HG02763 (cell line): Measurements from ENCODE around the gene KMT2A.
A peak's percentile ranks its signal among the peaks of the same experiment; 100 is the strongest.
"Not testable (repeated sequence)": the region's sequence is repeated elsewhere in the genome, so short reads cannot be mapped to it uniquely, and the experiment has no call there.

Source experiments
- ATAC-seq: cut with Tn5 transposase; IDR thresholded peaks from one replicate; pipeline ENCODE4 v1.9.1; 2021; ENCODE audit warnings: mild to moderate bottlenecking, moderate library complexity; ENCODE audit not compliant: unreplicated experiment

The KMT2A gene

DNA sequence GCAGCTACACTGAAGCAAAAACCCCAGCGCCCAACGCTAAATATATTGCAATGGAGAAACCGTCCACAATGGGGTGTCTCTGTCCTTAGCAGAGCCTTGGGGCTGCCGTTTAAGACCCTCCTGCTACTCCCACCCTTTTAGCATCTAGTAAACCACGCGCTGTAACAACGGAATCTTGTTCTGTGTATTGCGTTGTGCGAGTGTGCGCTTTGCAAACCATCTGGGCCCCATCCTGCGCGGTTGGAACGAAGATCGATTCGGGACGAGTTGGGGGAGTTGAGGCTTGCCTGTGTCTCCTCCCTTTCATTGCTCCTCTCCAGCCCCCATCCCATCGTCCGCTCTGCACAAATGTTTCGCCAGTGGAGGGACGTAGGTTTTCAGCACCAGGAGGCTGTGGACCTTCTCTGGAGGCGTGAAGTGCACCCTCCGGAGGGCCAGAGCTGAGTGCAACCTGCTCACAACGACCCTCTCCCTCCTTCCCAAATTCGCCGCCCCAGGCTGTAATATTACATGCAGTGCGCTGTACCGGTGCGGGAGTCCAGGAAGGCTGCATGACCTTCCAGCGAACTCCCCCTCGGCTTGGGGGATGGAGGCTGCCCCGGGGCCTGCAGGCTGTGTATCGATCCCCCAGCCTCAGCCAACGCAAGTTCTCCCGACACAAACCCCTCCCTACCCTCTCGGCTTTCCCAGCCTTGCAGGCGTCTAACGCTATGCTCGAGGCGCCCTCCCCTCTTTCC, 1.6 kb upstream of the KMT2A start:
- ATAC-seq = no peak

DNA sequence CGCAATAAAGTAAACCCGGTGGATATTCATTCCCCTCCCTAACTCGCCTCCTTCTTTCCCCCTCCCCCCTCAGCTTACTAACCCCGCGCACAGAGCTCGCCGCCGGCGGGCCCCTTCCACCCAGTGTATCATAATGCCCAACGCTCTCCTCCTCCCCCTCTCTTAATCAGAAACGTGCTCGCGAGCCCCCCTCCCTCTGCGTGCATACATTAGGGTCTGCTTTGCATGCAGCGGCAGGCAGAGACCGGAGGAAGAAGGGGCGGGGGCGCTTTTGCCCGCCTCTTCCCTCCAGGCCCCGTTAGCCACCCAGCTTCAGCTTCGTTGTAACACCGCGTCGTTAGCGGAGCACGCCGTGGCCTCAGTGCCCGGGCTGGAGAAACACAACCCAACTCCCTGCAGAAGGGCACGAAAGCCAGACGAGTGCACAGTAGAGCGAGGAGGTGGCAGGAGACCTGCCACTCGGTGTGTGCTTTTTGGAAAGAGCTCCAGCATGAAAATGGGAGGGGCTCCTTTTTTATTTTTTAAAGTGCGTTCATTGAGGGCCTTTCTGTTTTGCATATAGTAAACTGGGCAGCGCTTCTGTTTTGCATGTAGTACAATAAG, 901 bp upstream of the KMT2A start:
- ATAC-seq = peak; percentile 26

DNA sequence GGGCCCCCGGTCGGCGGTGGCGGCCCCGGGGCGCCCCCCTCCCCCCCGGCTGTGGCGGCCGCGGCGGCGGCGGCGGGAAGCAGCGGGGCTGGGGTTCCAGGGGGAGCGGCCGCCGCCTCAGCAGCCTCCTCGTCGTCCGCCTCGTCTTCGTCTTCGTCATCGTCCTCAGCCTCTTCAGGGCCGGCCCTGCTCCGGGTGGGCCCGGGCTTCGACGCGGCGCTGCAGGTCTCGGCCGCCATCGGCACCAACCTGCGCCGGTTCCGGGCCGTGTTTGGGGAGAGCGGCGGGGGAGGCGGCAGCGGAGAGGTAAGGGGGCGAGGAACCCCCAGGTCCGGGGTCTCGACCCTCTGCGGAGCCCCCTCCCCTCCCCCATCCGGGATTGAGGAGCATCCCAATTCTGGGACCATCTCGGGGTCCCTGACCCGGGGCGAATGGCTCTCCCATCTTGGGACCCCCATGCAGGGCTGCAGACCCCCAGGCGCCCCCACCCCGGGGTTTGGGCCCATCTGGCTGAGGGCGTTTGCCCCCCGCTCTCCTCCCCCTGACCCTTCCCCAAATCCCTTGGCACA, 431 bp downstream of the KMT2A start:
- ATAC-seq = peak; percentile 24

DNA sequence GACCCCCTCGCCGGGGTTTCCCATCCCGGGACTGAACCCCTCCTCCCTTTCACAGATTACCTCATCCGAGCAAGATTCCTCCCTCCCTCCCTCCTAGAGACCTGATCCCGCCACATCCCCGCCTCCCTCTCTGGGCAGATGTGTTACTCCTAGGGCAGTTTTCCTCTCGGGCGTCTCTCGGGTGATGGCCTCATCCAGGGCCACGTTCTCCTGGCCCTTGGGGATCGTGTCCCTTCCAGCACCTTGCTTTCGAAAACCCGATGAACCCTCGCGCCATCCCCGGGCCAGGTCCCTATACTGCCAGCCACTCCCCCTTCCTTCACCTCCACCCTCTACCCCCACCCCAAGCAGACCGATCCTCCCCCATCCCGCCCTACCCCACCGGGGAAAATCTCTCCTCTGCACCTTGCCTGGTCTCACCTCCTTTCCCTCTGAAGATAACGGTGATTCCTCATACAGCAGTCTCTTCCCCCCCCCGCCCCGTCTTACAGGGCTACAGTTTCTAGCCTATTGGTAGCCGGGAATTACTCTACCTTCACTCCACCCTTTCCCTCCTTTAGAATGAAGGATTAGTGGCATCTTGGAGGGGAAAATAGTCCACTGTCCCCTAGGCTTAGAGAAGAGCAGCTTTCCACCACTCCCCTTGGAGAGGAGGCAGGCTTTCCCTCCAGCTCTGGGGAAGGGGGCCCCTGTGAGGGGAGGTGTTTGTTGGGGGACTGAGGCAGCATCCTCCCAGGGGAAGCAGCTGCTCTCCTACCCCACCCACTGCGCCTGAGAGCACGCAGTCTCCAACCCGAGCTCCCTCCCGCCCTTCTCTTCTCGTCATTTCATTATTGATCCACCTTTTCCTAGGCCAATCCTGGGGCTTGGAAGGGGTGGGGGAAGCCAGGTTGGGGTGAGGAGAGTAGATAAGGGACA, 1.2 kb downstream of the KMT2A start:
- no peak for ATAC-seq

DNA sequence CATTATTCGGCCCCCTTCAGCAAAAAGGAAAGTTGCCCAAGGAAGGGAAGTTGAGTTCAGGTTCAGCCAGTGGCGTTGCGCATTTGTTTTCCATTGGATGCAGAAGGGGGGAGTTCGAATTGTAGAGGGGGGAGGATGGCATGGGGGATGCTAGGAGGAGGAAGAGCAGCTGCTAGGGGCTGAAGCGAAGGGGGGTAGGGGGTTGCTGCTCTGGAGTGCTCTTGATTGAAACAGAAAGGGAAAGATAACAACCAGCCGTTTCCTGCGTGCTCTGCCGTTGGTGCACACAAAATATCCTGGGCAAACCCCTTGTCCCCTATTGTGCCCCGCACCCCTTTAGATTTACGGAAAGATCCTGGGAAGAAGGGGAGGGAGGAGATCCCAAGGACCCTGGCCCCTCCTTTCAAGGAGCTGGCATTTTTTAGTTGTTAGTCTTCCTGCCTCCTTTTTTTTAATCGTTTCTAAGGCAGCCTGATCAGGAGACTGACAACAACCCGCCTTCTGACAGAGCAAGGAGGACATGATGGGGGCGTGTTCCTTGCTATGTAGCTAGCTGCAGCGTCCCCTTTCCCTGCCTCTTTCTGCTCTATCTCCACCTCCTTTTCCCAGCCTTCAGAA, 2.1 kb downstream of the KMT2A start:
- no peak for ATAC-seq

DNA sequence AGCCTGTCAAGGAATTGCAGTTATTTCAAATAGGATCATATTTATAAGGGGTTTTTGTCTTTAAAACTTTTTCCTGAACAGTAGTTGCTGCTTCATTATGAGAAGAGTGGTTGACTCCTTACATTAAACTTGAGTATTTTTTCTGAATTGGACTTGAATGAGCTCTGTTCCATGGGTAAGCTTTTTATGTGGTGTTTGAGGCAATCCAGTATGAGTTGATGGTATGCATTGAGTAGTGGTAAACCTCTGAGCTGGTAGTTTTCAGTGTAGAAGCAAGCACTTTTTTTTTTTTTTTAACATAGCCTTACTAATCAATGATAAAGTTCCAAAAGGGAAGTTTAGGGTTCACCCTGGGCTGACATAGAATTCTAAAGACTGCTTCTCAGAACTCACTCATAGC, 3.4 kb downstream of the KMT2A start:
- ATAC-seq = no peak

DNA sequence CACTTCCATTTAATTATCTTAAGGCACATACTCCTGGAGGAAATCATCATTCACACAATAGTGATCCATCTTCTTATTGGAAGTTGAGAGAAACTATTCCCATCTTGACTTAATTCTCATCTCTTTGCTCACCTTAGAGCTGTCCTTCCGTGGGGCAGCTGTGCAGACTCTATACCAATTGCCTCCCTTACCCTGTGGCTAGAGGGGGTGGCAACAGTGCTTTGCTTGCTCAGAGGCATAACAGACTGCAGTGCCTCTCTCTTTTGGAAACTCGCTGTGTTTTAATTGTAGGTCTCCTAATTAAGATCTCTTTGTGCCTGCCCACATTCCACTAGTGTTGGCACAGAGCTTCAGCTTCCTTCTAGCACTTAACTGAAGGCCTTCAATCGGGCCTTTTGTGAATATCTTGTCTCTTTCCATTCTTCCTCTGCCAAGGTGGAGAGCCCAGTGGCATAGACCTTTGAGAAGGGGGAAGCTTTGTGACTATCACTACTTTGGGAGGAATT, 5.5 kb downstream of the KMT2A start:
- ATAC-seq = no peak

DNA sequence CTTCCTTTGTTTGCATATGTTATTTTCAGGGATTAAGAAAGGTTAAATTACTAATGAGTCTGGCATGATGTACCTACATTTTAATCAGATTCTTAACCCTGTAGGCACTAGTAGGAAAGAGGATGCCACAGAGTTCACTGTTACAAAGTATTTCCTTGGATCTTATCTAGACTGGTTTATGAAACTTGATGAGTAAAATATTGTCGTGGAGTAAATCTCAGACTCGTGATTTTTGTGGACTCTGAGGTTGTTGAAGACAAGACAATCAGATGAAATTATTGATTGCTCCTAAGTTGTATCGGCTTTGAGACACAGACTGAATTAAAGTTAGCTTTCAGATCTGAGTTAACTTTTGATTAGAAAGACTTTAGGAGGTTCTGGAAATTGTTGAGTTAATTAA, 6.0 kb downstream of the KMT2A start:
- no peak for ATAC-seq

DNA sequence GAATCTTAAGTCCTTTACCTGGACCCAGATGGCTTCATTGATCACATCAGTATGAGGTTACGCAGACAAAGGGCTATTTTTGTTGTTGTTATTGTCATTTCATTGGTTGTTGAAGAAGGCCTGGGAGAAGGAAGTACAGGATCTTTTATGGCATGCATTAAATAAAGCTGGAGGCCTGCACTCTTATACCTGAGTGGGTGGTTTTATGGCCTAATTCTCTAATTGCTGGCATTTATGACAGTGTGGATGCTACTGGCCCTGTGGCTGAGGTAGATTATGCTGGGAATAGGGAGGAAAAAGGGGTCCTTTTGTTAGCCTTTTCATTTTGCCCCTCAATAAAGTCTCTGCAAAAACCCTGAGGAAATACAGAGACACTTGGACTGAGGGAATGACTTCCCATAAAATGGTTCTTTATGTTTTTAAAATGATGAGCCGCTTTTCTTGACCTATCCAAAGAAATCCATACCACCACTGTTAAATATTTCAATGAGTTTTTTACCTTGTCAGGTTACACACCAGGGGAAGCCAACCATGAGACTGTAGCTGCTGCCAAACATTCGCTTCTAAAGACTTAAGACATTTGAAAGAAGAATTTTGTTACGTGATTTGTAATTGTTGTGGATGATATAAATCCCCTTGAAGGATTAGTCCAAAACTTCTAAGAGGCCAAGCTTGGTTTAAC, 6.8 kb downstream of the KMT2A start:
- no peak for ATAC-seq

DNA sequence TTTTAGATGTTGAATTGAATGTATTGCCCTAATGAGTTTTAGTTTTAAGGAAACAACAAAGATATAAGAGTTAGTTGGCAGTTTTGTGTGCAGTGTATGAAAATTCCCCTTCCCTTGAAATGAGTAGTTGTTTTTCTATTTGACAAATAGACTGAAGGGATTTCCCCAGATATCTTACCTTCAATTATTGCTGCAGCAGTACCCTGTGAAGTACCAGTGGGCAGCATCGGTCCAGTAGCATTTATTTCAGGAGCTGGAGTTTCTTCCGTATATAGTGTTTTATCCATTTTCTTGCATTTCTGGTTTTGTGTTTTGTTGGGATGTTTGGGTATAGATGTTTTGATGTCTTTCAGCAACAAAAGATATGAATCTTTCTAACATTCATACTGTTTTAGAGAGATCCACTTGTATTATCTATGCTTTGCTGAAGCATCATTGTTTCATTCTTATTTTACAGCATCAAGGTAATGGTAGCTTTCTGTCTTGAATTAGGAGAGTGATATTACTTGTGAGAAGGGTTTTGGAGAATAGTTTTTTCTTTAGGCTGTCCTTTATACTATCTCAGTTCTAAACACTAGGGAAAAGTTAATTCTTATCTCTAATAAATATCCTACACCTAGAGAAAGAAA, 7.4 kb downstream of the KMT2A start:
- ATAC-seq = no peak

DNA sequence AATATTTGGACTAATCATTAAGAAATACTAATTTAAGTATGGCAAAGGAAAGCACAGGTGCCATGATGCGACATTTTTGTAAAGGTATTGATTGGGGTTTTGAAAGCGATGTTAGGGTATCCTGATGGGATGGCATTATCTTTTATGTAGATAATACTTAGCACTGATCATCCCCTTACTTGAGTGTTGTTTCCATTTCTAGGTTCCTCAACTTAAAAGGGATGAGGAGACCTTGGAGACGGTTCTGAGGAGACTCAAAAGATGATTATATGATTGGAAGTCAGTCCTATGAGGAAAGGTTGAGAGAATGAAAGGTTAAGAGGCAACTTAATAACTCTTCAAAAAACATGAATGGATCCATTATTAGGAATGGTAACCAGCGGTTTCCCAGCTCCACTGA, 11.1 kb downstream of the KMT2A start:
- no peak for ATAC-seq

DNA sequence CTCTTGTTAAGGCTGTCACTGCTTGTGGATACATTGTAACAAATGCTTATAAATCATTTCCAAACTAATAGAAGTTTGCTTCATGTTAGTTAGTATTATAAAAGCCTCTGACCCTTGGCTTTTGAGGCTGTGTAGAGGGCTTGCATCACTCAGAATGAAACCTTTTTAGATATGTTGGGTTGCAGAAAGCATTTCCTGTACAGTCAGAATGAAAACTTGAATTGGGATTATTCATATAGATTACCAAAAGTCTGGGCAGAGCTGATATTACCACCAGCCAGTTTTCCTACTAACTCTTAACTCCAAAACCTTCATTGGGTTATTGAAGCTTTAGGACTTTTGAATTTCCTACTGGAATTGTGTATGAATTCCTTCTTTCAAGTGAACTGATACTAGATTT, 12.0 kb downstream of the KMT2A start:
- peak; percentile 73 for ATAC-seq

DNA sequence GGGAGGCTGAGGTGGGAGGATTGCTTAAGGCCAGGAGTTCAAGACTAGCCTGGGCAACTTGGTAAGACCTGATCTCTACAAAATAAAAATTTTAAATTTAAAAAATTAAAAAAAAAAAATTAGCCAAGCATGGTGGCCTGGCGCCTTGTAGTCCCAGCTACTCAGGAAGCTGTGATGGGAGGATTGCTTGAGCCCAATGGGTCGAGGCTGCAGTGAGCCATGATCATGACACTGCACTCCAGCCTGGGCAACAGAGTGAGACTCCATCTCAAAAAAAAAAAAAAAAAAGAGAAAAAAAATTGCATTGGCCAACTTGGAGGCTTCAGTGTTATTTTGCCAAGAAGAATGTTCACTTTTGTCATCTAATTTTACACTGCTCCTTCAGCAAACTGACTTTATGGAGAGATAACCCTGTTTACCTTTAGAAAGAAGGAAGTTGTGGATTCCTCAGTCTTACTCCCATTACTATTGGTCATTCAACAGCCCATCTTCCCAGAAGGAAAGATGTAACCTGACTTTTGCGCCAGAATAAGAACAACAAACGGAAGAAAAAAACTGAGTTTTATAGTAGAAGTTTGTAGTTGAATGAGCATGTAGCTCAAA, 13.1 kb downstream of the KMT2A start:
- no peak for ATAC-seq

DNA sequence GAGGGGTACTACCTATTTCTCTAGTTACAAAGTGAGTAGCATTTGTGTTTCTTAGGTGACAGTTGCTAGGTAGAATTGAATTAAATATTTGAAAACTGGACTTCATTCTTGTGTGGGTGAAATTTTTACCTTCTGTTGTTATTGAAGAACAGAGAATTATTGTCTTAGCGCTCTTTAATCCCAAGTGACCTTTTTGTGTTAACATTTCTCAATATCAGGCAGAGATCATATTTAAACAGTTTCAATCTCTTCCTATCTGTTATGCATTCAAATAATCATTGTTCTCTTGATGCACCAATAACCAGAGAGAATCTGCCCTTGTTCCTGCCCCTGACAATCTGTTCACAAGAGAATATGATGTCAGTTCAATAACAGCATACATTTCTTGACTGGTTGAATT, 14.2 kb downstream of the KMT2A start:
- no peak for ATAC-seq

DNA sequence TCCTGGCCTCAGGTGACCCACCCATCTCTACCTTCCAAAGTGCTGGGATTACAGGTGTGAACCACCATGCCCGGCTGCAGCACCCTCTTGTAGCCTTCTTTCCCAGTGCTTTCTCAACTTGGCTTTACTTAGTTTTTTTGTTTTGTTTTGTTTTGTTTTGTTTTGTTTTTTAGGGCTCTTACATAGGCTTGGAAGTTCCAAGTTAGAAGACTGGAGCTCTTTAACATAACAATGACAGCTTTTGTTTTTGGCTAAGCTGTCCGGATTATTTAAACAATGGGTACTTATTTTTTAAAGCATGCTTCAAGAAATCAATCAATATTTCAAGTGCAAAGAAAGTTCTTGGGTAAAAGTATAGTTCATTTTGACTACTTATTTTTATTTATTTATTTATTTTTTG, 25.9 kb downstream of the KMT2A start:
- no peak for ATAC-seq

DNA sequence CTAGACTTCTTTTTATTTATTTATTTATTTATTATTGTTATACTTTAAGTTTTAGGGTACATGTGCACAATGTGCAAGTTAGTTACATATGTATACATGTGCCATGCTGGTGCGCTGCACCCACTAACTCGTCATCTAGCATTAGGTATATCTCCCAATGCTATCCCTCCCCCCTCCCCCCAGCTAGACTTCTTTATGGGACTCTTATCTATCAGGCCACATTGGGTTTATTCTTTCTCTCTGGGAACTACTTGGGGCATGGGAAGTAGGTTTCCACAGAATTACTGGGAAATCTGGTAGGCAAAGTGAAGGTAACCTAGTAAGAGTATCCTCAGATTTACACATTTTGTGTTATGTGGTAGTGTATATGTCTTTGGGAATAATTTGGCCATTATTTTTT, 32.7 kb downstream of the KMT2A start:
- ATAC-seq = not testable (repeated sequence)

DNA sequence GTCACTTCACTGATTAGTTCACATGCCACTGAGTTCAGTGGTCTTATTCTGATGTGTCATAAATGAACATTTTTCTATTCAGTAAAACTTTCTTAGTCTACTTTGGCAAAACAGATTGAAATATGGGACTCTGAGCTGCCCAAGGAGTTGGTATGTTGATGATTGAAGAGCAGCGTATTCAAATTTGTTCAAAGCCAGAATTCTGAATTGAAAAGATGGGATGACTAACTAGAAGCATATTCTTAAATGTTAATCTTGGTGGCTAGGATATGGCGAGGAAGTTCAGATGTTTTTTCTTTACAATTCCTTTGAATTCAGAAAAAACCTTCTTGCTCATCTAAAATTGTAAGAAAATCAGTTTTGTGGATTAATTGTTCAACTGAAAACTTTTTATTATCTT, 34.7 kb downstream of the KMT2A start:
- no peak for ATAC-seq

DNA sequence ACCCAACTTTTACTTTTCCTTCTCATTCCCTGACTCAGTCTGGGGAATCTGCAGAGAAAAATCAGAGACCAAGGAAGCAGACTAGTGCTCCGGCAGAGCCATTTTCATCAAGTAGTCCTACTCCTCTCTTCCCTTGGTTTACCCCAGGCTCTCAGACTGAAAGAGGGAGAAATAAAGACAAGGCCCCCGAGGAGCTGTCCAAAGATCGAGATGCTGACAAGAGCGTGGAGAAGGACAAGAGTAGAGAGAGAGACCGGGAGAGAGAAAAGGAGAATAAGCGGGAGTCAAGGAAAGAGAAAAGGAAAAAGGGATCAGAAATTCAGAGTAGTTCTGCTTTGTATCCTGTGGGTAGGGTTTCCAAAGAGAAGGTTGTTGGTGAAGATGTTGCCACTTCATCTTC, 37.2 kb downstream of the KMT2A start:
- no peak for ATAC-seq

DNA sequence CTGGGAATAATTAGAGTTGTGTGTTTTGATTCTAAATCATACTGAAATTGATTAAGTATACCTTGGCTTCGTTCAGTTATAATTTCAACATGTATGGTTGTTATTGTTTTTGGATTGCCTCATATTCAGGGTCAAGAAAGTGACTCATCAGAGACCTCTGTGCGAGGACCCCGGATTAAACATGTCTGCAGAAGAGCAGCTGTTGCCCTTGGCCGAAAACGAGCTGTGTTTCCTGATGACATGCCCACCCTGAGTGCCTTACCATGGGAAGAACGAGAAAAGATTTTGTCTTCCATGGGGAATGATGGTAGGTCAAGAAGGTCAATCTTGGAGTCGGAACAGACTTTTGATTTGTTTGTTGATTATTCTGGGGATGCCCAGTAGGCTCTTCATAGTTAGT, 40.4 kb downstream of the KMT2A start:
- ATAC-seq = no peak
